22Rv1 (cell line): ENCODE data around the gene STRIP1.

Source experiments
- H3K27ac ChIP-seq: fragments of 450-650 bp; 2 replicates; pipeline ENCODE4 v1.5.1; 2017
- CTCF ChIP-seq: fragments of 450-650 bp; IDR thresholded peaks from 2 replicates; pipeline ENCODE4 v1.5.1; 2017; ENCODE audit warnings: mild to moderate bottlenecking
- ZFX ChIP-seq: fragments of 450-650 bp; IDR thresholded peaks from 2 replicates; pipeline ENCODE4 v1.6.1; 2017; ENCODE audit warnings: antibody characterized with exemption, borderline replicate concordance

Gene STRIP1

GRCh38 chr1:110055493-110056284 is 21.3 kb downstream of the STRIP1 start:
- no peak overlapping the region for H3K27ac ChIP-seq
- TF ChIP-seq CTCF, result no peak
- no peak for TF ChIP-seq ZFX

- TF ChIP-seq CTCF, result no peak
- TF ChIP-seq ZFX, result no peak
- H3K27ac ChIP-seq, result no peak overlapping the region
Measured at GRCh38 chr1:110056285-110056683, 21.9 kb downstream of the STRIP1 start.

GRCh38 chr1:110056776-110057175 is 22.4 kb downstream of the STRIP1 start:
- no peak overlapping the region for H3K27ac ChIP-seq
- no peak for TF ChIP-seq ZFX
- no peak for TF ChIP-seq CTCF

- TF ChIP-seq CTCF (no peak), ZFX (no peak)
- no peak overlapping the region for H3K27ac ChIP-seq
Measured at GRCh38 chr1:110057963-110058518, 23.6 kb downstream of the STRIP1 start.

- TF ChIP-seq ZFX (no peak), CTCF (no peak)
- H3K27ac ChIP-seq, result no peak overlapping the region
Measured at GRCh38 chr1:110058591-110058990, 24.2 kb downstream of the STRIP1 start.

GRCh38 chr1:110059133-110059863 is 24.9 kb downstream of the STRIP1 start:
- TF ChIP-seq CTCF (no peak), ZFX (no peak)
- H3K27ac ChIP-seq, result no peak overlapping the region
